Colonic mucosa (tissue), 4 donors: ENCODE results near the gene NR1D1. TPM values are rescaled to one million over a fixed set of nuclear protein-coding genes. Genes with fewer than 3 reads are reported as not detected.

ENCODE experiments used
- DNase-seq: peaks from one replicate; pipeline ENCODE4 v3.0.0-alpha.2; 2020
- H3K27ac ChIP-seq: fragments of 200-600 bp; one replicate; pipeline ENCODE4 v1.8.0; 2021
- H3K27me3 ChIP-seq: fragments of 200-600 bp; one replicate; pipeline ENCODE4 v1.8.0; 2021
- H3K36me3 ChIP-seq: fragments of 200-600 bp; one replicate; pipeline ENCODE4 v1.8.0; 2021
- H3K4me1 ChIP-seq: fragments of 200-600 bp; one replicate; pipeline ENCODE4 v1.8.0; 2021; ENCODE audit warnings: mild to moderate bottlenecking
- H3K4me3 ChIP-seq: fragments of 200-600 bp; one replicate; pipeline ENCODE4 v1.8.0; 2021
- H3K9ac ChIP-seq, 2 donors: one replicate each; pipeline ENCODE4 v1.7.0; 2013; ENCODE audit warnings: control low read depth in 2 of 2, low read depth in 2 of 2, low read length in 2 of 2
- H3K9me3 ChIP-seq: fragments of 200-600 bp; one replicate; pipeline ENCODE4 v1.8.0; 2021
- CTCF ChIP-seq: fragments of 200-600 bp; IDR thresholded peaks from one replicate; pipeline ENCODE4 v1.8.0; 2022; ENCODE audit warnings: antibody characterized with exemption, mild to moderate bottlenecking
- intact Hi-C: fragments of 100-400 bp; cut with DNase I; formaldehyde crosslinking; loops from one replicate; pipeline ENCODE4 v1.14.1; 2022
- total RNA-seq, 2 donors: library from RNA; stranded (reverse); fragmentation: NEBNext Ultra II Directional in 1 of 2; extraction: Animal tissue kit (Norgen Biotek cat#: 25700) in 1 of 2; gene quantifications; one replicate each; pipeline ENCODE4 v1.2.1, GENCODE V29; 2021
- donor health status: healthy.
- donor health status: DM: no; HTN: no; CAD: no.
- donor health status: DM: no; HTN: no; CAD: no.

Gene NR1D1
- total RNA-seq, 2 donors from 2014 or later = 4.8 to 18.8 TPM

GRCh38 chr17:40101367-40102210 is 1.2 kb upstream of the NR1D1 start:
- no peak for DNase-seq
- Histone ChIP-seq H3K4me3 (peak overlapping the region; percentile 73), H3K27me3 (no peaks in the 10 kb centered on the region), H3K4me1 (peaks cover 57% of the 10 kb centered on the region), H3K36me3 (peaks cover 4% of the 10 kb centered on the region), H3K9me3 (no peaks in the 10 kb centered on the region), H3K27ac (peak overlapping the region; percentile 94), H3K9ac (peak overlapping the region; percentile 3 to 100)
- intact Hi-C loops = no loop called here
- TF ChIP-seq CTCF = no peak

GRCh38 chr17:40100669-40101366 is 429 bp upstream of the NR1D1 start:
- H3K9ac ChIP-seq = peak overlapping the region; percentile 95 to 100
- H3K9me3 ChIP-seq = no peaks in the 10 kb centered on the region
- no peaks in the 10 kb centered on the region for H3K27me3 ChIP-seq
- peaks cover 8% of the 10 kb centered on the region for H3K36me3 ChIP-seq
- peak overlapping the region; percentile 73 for H3K4me3 ChIP-seq
- DNase-seq = peak; percentile 98
- intact Hi-C loops = no loop called here
- H3K27ac ChIP-seq = peak overlapping the region; percentile 94
- TF ChIP-seq CTCF = no peak
- peaks cover 54% of the 10 kb centered on the region for H3K4me1 ChIP-seq

- Histone ChIP-seq H3K4me3 (peak overlapping the region; percentile 73), H3K4me1 (peaks cover 48% of the 10 kb centered on the region), H3K9me3 (no peaks in the 10 kb centered on the region), H3K9ac (peak overlapping the region; percentile 95 to 100), H3K36me3 (peaks cover 10% of the 10 kb centered on the region), H3K27me3 (no peaks in the 10 kb centered on the region), H3K27ac (peak overlapping the region; percentile 94)
- intact Hi-C loops = loop anchor here (5.0 kb wide), 1 partner anchor 38 kb away; the partner anchor contains the start of gene THRA
- DNase-seq = no peak
- no peak for TF ChIP-seq CTCF
Observed at GRCh38 chr17:40099619-40100418, 570 bp downstream of the NR1D1 start.

- intact Hi-C loops = loop anchor here (5.0 kb wide), 1 partner anchor 37 kb away; the partner anchor contains the start of gene THRA
Observed at GRCh38 chr17:40098846-40099618, 1.4 kb downstream of the NR1D1 start.

More at GRCh38 chr17:40098846-40099618, 1.4 kb downstream of the NR1D1 start:
- Histone ChIP-seq H3K4me3 (peak overlapping the region; percentile 73), H3K27me3 (no peaks in the 10 kb centered on the region), H3K9ac (peak overlapping the region; percentile 95 to 100), H3K4me1 (peaks cover 48% of the 10 kb centered on the region), H3K36me3 (peaks cover 15% of the 10 kb centered on the region), H3K27ac (peak overlapping the region; percentile 94), H3K9me3 (no peaks in the 10 kb centered on the region)
- DNase-seq = peak; percentile 100
- no peak for TF ChIP-seq CTCF
